HEK293T (cell line): ENCODE measurements around the gene LTA.

Experiments
- ARNT ChIP-seq: fragments of 450-650 bp; IDR thresholded peaks from 2 replicates; pipeline ENCODE4 v1.6.1; 2017; ENCODE audit warnings: mild to moderate bottlenecking
- BHLHE40 ChIP-seq: fragments of 450-650 bp; IDR thresholded peaks from 2 replicates; pipeline ENCODE4 v1.6.1; 2016; ENCODE audit warnings: mild to moderate bottlenecking, moderate library complexity, borderline replicate concordance
- ELF4 ChIP-seq: fragments of 450-650 bp; IDR thresholded peaks from 2 replicates; pipeline ENCODE4 v1.6.1; 2017; ENCODE audit warnings: antibody characterized with exemption
- FOXM1 ChIP-seq: fragments of 450-650 bp; IDR thresholded peaks from 2 replicates; pipeline ENCODE4 v1.6.1; 2017; ENCODE audit warnings: mild to moderate bottlenecking, borderline replicate concordance
- PKNOX1 ChIP-seq: fragments of 450-650 bp; IDR thresholded peaks from 2 replicates; pipeline ENCODE4 v1.6.1; 2016
- SUZ12 ChIP-seq: fragments of 450-650 bp; IDR thresholded peaks from 2 replicates; pipeline ENCODE4 v1.6.1; 2016; ENCODE audit warnings: mild to moderate bottlenecking

- TF ChIP-seq SUZ12 = no peak
- no peak for TF ChIP-seq ELF4
- no peak for TF ChIP-seq PKNOX1
- TF ChIP-seq BHLHE40 = no peak
- no peak for TF ChIP-seq FOXM1
- no peak for TF ChIP-seq ARNT
Observed at GRCh38 chr6:31531771-31532643, 40.1 kb upstream of the LTA start.
